ENCODE results near the gene PANK1. TPM values are rescaled to one million over a fixed set of nuclear protein-coding genes. Genes with fewer than 3 reads are reported as not detected.

The PANK1 gene
- total and polyA plus RNA-seq, 2 of the 8 experiments (the other 6 are each of a cell fraction or from before 2014, with no cell fraction given): 18.5 to 40.4 TPM

GRCh38 chr10:89655722-89656121 lies 10.7 kb upstream of the PANK1 start (continued):
- TF ChIP-seq, protein P1, sequence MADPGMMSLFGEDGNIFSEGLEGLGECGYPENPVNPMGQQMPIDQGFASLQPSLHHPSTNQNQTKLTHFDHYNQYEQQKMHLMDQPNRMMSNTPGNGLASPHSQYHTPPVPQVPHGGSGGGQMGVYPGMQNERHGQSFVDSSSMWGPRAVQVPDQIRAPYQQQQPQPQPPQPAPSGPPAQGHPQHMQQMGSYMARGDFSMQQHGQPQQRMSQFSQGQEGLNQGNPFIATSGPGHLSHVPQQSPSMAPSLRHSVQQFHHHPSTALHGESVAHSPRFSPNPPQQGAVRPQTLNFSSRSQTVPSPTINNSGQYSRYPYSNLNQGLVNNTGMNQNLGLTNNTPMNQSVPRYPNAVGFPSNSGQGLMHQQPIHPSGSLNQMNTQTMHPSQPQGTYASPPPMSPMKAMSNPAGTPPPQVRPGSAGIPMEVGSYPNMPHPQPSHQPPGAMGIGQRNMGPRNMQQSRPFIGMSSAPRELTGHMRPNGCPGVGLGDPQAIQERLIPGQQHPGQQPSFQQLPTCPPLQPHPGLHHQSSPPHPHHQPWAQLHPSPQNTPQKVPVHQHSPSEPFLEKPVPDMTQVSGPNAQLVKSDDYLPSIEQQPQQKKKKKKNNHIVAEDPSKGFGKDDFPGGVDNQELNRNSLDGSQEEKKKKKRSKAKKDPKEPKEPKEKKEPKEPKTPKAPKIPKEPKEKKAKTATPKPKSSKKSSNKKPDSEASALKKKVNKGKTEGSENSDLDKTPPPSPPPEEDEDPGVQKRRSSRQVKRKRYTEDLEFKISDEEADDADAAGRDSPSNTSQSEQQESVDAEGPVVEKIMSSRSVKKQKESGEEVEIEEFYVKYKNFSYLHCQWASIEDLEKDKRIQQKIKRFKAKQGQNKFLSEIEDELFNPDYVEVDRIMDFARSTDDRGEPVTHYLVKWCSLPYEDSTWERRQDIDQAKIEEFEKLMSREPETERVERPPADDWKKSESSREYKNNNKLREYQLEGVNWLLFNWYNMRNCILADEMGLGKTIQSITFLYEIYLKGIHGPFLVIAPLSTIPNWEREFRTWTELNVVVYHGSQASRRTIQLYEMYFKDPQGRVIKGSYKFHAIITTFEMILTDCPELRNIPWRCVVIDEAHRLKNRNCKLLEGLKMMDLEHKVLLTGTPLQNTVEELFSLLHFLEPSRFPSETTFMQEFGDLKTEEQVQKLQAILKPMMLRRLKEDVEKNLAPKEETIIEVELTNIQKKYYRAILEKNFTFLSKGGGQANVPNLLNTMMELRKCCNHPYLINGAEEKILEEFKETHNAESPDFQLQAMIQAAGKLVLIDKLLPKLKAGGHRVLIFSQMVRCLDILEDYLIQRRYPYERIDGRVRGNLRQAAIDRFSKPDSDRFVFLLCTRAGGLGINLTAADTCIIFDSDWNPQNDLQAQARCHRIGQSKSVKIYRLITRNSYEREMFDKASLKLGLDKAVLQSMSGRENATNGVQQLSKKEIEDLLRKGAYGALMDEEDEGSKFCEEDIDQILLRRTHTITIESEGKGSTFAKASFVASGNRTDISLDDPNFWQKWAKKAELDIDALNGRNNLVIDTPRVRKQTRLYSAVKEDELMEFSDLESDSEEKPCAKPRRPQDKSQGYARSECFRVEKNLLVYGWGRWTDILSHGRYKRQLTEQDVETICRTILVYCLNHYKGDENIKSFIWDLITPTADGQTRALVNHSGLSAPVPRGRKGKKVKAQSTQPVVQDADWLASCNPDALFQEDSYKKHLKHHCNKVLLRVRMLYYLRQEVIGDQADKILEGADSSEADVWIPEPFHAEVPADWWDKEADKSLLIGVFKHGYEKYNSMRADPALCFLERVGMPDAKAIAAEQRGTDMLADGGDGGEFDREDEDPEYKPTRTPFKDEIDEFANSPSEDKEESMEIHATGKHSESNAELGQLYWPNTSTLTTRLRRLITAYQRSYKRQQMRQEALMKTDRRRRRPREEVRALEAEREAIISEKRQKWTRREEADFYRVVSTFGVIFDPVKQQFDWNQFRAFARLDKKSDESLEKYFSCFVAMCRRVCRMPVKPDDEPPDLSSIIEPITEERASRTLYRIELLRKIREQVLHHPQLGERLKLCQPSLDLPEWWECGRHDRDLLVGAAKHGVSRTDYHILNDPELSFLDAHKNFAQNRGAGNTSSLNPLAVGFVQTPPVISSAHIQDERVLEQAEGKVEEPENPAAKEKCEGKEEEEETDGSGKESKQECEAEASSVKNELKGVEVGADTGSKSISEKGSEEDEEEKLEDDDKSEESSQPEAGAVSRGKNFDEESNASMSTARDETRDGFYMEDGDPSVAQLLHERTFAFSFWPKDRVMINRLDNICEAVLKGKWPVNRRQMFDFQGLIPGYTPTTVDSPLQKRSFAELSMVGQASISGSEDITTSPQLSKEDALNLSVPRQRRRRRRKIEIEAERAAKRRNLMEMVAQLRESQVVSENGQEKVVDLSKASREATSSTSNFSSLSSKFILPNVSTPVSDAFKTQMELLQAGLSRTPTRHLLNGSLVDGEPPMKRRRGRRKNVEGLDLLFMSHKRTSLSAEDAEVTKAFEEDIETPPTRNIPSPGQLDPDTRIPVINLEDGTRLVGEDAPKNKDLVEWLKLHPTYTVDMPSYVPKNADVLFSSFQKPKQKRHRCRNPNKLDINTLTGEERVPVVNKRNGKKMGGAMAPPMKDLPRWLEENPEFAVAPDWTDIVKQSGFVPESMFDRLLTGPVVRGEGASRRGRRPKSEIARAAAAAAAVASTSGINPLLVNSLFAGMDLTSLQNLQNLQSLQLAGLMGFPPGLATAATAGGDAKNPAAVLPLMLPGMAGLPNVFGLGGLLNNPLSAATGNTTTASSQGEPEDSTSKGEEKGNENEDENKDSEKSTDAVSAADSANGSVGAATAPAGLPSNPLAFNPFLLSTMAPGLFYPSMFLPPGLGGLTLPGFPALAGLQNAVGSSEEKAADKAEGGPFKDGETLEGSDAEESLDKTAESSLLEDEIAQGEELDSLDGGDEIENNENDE (IDR thresholded peaks at IDR 0.05; ENCODE audit: insufficient replicate concordance, low read length): no peak
- TF ChIP-seq POLR2A (IDR thresholded peaks at IDR 0.05; ENCODE audit: control extremely low read depth in 1 of 2, low read depth in 2 of 2, low read length in 2 of 2) (no peak), JUN (IDR thresholded peaks at IDR 0.05; ENCODE audit: low read depth, low read length) (no peak), ATF2 (IDR thresholded peaks at IDR 0.05; ENCODE audit: low read length) (no peak), SIRT6 (IDR thresholded peaks at IDR 0.05; ENCODE audit: low read length) (no peak), TBP (IDR thresholded peaks at IDR 0.05; ENCODE audit: low read depth, low read length) (no peak), SAP30 (IDR thresholded peaks at IDR 0.05; ENCODE audit: insufficient read depth, insufficient replicate concordance, low read length) (no peak), E2F6 (IDR thresholded peaks at IDR 0.05) (no peak)
- TF ChIP-seq, protein P2, sequence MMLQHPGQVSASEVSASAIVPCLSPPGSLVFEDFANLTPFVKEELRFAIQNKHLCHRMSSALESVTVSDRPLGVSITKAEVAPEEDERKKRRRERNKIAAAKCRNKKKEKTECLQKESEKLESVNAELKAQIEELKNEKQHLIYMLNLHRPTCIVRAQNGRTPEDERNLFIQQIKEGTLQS (IDR thresholded peaks at IDR 0.05; ENCODE audit: insufficient read depth, low read depth, low read length): no peak

Data from H1 (cell line).